ENCODE data around the gene ORMDL2.

- TF ChIP-seq POLR2A (IDR thresholded peaks at IDR 0.05; ENCODE audit: low read depth): no peak
- TF ChIP-seq CTCF (IDR thresholded peaks at IDR 0.05): no peak
- peak; percentile 9 to 52 for TF ChIP-seq POLR2AphosphoS5 (IDR thresholded peaks at IDR 0.05)
Measured at GRCh38 chr12:55842681-55843429, 25.0 kb downstream of the ORMDL2 start, which contains the start of gene MMP19.

Measured in esophagus muscularis mucosa (tissue), 3 donors.